Hindlimb muscle (tissue), 1 donor: ENCODE data around the gene TNRC18. TPM values are rescaled to one million over a fixed set of nuclear protein-coding genes. Genes with fewer than 3 reads are reported as not detected.
A peak's percentile ranks its signal among the peaks of the same experiment; 100 is the strongest.
"Not testable (repeated sequence)": the region's sequence is repeated elsewhere in the genome, so short reads cannot be mapped to it uniquely, and the experiment has no call there.

ENCODE experiments used
- DNase-seq: peaks from one replicate; pipeline ENCODE4 v3.0.0-alpha.2; 2013
- polyA plus RNA-seq: library from polyadenylated mRNA; unstranded; fragments of 120-200 nt; gene quantifications from one replicate; pipeline ENCODE4 v1.2.1, GENCODE V29; 2013; ENCODE audit not compliant: insufficient read length

The TNRC18 gene, protein sequence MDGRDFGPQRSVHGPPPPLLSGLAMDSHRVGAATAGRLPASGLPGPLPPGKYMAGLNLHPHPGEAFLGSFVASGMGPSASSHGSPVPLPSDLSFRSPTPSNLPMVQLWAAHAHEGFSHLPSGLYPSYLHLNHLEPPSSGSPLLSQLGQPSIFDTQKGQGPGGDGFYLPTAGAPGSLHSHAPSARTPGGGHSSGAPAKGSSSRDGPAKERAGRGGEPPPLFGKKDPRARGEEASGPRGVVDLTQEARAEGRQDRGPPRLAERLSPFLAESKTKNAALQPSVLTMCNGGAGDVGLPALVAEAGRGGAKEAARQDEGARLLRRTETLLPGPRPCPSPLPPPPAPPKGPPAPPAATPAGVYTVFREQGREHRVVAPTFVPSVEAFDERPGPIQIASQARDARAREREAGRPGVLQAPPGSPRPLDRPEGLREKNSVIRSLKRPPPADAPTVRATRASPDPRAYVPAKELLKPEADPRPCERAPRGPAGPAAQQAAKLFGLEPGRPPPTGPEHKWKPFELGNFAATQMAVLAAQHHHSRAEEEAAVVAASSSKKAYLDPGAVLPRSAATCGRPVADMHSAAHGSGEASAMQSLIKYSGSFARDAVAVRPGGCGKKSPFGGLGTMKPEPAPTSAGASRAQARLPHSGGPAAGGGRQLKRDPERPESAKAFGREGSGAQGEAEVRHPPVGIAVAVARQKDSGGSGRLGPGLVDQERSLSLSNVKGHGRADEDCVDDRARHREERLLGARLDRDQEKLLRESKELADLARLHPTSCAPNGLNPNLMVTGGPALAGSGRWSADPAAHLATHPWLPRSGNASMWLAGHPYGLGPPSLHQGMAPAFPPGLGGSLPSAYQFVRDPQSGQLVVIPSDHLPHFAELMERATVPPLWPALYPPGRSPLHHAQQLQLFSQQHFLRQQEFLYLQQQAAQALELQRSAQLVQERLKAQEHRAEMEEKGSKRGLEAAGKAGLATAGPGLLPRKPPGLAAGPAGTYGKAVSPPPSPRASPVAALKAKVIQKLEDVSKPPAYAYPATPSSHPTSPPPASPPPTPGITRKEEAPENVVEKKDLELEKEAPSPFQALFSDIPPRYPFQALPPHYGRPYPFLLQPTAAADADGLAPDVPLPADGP (N-terminal part only)
- polyA plus RNA-seq = 63.2 TPM

DNA sequence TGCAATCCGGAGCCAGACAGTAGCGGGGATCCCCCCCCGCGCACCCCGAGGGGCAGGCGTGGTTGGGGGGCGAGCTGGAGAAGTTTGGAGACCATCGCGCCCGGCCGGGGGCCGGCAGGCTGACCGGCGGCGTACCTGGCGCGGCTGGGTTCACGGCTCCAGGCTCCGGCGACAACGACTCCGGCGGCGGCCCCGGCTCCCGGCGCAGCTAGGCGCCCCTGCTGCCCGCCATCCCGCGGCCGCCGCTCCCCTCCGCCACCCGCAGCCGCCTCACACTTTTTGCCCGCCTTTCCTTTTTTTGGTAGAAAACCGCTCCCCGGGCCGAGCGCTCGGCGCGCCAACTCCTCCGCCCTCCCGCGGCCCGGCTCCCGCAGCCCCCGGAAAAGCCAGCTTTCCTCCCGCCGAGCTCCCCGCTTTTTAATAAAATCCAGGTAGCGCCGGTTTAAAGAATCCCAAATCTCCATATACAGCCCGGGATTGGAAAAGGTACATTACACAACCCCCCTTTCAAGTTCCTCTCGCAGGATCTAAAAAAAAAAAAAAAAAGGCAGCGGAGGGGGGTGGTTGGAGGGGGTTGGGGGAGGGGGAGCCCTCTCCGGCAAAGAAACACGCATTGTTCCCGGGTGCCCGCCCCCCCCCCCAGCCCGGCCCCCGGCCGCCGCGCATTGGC, at the start of gene TNRC18:
Gene TNRC18 (minus strand): TSS at position 529 of the 670 bp plus-strand sequence. CDS start 2,588 bp downstream, outside the sequence.
- peak; percentile 45 for DNase-seq

DNA sequence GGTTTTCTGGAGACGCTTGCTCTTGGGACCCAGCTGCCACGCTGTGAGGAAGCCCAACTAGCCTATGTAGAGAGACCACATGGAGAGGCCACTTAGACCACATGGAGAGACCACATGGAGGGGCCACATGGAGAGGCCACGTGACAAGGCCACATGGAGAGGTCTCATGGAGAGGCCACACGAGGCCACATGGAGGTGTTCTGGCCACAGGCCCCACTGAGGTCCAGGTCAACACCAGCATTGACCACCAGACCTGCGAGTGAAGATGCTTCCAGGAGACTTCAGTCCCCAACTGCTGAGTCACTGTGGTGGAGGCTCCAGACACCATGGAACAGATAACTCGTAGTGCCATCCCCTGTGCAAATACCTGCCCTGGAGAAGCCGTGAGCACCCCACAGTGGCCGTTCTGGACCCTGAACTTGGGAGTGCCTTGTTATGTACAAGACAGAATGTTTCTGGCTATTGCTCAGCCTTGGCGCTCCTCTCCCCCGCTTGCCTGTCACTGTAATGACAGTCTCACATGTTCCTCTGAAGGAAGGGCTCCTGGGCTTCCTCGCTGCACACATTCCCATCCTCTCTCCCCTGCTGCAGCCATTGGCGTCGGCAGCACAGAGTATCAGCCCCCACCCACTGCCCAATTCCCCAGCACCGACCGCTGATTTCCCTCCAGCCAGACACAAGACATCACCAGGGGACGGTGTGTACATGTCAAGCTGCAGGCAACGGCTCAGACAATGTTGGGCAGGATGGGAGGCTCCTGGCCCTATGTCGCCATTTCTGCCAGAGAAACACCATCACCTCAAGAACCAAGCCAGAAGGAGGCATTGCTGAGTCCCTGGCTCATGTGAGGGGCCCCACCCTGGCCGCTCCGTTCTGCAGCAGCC, 49.0 kb upstream of the TNRC18 start:
- DNase-seq = no peak

DNA sequence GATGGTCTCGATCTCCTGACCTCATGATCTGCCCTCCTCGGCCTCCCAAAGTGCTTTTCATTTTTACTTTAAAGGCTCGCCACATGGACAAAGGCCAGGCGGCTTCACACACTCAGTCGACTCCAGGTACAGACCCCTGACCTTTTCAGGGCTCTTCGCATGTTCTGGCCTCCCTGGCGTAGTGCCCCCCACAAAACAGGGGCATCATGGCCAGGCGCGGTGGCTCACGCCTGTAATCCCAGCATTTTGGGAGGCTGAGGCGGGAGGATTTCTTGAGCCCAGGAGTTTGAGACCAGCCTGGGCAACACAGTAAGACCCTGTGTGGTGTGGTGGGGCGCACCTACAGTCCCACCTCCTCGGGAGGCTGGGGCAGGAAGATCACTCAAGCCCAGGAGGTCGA, 48.0 kb upstream of the TNRC18 start:
- DNase-seq = not testable (repeated sequence)

DNA sequence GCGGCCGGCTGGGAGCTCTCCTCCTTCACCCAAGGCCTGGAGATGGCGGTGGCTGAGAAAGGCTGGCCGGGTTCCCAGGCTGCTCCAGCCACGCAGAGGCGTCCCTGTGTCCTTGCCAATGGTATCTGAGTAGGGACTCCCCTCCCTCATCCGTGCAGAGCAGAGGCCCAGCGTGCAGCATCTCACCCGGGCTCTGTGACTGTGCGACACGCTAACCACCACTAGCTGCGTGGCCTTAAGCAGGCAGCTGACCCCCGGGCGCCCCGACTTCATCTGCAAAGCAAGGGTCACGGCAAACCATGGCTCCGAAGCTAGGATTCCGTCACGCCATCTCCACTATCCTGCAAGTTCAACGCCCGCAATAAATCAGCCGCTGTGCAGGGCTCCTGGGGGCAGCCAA, 47.2 kb upstream of the TNRC18 start:
- DNase-seq = no peak

DNA sequence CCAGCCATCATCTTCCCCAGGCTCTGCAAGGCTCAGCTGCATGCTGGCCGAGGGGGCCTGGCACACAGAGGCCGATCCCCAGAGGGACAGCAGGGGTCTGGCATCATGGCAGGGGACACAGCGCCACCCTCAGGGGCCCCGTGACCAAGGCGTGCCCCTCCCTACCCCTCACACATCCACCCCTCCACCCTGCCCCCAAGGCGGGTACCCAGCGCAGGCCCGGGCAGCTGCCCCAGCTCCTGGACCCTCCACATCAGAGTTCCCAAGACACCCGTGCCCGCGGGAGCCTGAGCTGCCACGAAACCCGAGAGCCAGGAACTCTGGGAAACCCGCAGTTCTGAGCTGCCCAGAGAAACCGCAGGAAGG, 46.5 kb upstream of the TNRC18 start:
- no peak for DNase-seq

DNA sequence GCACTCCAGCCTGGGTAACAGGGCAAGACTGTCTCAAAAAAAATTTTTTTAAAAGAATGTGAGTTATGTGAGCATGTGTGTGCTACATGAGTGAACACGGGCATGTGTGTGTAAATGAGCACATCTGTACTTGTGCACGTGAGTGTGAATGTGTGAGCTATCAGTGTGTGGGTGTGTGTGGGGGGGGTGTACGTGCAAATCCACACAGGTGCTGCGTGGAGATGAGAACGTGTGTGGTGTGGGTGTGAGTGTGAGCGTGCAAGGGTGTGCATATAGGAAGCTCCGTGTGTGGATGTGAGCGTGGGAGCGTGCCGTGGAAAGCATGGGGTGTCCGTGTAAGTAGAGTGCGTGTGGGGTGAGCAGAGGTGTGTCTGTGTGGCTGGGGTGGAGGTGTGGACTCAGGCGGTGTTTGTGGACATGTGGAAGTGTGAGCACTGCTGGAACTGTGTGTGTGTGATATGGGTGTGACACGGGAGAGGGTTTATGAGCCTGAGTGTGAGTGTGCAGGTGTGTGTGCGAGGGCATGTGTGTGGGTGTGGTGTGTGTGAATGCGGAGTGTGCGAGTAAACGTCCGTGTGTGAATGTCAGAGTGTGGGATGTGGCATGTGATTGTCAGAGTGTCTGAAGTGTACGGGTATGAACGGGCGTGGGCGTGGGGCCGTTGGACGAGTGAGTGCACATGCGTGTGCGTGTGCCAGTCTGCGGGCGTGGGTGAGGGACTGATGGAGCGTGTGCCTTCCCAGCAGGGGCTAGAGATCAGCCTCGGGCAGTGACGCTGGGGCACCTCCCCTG, 45.9 kb upstream of the TNRC18 start:
- no peak for DNase-seq

DNA sequence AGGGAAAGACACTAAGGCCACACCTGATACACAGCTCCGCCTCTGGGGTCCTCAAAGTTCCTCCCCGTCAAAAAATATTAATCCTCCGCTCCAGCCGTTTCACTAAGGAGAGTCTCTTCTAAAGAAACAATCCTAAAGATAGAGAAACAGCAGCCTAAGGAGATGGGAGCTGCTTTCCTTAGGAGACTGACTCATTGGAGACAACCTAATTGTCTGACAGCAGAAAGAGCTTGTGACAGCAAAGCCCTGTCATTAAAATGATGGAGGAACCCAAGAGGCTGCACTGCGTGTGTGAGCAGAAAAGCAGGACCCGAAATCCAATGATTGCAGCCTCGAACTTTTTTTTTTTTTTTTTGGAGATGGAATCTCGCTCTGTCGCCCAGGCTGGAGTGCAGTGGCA, 44.0 kb upstream of the TNRC18 start:
- DNase-seq = no peak

DNA sequence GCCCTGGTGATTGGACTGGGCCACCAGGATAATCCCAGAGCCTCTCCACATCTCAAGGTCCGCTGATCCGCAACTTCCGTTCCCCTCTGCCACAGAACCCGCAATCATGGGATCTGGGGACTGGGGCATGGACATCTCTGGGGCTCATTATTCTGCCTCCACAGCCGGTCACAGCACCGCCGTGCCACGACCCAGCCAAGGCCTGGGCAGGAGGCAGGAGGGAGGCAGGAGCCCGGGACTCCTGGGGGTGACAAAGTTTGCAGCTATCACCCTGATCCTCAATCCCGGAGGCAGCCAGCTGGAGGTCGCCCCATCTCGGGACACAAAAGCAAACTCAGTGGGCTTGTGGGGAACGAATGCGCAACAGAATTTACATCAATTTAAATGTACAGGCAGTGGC, 42.9 kb upstream of the TNRC18 start:
- DNase-seq = no peak

DNA sequence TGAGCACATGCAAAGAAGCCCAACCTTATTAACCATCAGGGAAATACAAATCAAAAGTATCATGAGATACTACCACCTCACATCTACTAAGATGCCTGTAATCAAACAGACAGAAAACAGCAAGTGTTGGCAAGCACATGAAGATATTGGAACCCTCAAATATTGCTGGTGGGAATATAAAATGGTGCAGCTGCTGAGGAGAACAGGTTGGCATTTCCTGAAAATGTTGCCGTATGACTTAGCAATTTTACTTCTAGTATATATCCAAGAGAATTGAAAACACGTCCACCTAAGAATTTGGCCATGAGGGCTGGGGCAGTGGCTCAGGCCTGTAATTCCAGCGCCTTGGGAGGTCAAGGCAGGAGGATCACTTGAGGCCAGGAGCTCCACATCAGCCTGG, 39.4 kb upstream of the TNRC18 start:
- no peak for DNase-seq

DNA sequence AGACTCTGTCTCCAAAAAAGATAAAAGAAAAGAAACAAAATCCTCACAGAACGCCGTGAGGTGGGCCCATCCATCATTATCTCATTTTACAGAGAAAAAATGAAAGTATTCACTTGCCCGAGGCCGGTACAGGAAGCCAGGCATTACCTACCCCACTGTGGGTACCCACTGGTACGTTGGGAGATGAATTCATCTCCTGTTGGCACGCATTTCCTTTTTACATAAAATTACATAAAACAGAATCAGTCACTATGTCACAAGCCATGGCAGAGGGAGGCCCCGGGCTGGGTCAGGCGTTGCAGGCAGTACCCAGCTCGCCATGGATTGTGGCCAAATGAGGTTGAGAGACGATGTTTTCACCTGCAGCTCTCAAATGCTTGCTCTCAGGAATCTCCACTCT, 38.6 kb upstream of the TNRC18 start:
- DNase-seq = no peak

DNA sequence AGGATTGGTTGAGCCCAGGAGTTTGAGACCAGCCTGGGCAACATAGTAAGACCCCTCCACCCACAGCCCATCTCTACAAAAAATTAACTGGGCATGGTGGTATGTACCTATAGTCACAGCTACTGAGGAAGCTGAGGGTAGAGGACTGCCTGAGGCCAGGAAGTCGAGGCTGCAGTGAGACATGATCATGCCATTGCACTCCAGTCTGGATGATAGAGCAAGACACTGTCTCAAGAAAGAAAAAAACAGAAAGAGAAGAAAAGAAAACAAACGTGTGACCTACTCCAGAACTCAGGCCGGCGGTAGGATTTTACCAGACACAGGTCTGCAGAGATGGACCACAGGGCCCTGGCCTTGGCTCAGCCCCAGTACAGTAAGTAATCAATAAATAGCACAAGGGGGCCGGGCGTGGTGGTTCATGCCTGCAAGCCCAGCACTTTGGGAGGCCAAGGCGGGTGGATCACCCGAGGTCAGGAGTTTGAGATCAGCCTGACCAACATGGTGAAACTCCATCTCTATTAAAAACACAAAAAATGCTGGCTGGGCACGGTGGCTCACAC, 35.4 kb upstream of the TNRC18 start:
- DNase-seq = no peak

DNA sequence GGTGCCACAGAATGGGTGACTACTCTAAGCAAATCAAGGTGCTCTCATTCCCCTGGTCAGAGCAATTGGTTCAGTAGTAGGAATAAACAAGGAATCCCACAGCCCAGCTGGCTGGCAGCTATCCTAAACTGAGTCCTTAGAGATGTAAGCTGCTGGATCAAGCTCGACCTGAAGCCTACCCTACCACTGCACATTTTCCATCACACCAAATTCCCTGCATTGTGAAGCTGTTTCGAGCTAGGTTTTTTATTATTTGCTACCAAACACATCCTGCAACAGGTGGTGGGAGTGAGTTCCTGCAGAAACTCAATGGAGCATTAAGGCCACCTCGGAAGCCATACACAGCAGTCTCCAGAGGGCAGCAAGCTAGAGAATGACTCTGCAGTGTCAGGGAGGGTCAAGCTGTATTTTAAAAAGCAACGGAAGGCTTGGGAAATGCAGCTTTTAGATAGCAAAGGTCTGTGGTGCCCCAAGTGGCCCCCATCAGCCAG, 33.7 kb upstream of the TNRC18 start:
- DNase-seq = no peak

DNA sequence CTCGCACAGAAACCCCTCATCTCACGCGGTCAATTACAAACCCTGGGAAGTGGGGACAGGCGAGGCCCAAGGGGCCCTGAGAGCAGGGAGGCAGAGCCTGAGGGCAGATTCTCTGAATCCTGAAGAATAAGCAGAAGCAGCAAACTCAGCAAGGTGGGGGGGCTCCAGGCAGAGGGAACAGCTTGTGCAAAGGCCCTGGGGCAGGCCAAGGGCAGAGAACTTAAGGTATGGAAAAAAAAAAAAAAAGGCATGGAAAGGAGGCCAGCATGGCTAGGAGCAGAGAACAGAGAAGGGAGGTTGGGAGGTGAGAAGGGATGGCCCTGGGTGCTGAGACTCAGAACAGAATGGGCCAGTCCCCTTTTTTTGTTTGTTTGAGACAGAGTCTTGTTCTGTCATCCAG, 32.8 kb upstream of the TNRC18 start:
- DNase-seq = no peak

DNA sequence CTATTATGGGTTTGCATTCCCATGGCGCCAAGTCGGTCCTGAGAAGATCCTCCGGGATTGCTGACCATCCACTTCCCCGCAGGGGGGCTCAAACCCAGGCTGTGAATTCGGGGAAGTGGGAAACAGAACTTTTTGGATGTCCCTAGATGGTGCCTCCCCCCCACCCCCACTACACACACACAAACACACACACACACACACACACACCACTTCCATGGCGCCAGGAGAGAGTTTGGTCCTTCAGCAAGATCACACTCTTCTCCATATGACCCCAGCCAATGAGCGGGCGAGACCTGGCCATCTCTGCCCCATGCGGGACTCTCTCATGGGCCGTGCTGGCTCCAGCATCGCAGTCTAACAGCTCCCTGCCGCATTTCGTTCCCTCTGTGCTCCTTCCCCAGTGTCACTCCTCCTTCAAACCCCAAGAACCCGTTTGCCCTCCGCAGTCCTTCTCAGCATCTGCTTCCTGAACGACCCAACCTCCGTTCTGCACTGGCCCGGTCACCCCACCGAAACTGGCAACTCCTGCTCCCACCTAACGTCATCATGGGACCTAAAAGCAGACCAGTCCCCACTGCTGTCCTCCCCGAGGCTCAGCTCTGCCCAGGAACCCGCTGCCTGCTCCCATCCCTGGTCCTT, 32.1 kb upstream of the TNRC18 start:
- DNase-seq = no peak

DNA sequence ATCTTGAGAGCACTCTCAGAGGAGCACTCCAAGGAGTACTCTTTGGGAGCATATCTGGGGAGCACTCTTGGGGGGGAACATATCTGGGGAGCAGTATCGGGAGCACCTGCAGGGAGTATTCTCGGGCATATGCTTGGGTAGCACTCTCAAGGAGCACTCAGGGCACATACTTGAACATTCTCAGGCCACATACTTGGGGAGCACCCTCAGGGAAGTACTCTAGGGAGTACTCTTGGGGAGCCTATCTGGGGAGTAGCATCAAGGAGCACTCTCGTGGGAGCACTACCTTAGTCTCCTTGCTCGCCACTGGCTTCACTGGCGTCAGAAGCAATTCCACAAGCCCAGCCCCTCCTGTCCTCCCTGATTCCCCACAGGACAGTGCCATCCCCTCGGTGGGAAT, 31.5 kb upstream of the TNRC18 start:
- no peak for DNase-seq

DNA sequence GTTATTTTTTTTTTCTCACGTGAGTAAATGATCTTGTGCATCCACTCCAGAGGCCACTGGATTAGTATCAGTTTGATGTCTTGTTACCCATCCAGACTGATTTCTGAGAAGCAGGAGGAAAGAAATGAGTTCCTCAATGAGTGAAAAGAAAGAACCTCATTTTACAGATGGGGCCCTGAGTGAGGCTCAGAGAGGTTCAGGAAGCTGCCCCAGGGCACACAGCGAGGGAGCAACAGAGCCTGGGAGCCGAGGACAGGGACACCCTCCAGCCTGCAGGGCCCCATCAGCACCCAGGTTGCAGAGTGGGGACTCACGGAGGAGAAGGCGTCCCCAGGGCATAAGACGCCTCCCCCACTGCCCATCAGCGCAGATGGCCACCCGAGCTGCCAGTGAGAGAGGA, 30.9 kb upstream of the TNRC18 start:
- DNase-seq = no peak

DNA sequence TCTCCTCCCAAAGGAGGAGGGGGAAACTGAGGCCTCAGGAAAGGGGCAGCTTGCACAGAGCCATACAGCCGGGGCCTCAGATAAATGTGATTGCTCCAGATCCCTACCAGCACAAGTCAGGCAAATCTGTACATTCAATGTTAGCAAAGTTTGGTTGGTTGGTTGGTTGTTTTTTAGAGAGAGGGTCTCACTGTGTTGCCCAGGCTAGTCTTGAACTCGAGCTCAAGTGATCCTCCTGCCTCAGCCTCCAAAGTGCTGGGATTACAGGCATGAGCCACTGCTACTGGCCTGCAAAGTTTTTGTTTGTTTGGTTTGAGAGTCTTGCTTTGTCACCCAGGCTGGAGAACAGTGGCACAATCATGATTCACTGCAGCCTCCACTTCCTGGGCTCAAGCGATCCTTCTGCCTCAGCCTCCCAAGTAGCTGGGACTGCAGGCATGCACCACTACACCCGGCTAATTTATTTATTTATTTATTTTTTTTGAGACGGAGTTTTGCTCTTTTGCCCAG, 30.0 kb upstream of the TNRC18 start:
- no peak for DNase-seq

DNA sequence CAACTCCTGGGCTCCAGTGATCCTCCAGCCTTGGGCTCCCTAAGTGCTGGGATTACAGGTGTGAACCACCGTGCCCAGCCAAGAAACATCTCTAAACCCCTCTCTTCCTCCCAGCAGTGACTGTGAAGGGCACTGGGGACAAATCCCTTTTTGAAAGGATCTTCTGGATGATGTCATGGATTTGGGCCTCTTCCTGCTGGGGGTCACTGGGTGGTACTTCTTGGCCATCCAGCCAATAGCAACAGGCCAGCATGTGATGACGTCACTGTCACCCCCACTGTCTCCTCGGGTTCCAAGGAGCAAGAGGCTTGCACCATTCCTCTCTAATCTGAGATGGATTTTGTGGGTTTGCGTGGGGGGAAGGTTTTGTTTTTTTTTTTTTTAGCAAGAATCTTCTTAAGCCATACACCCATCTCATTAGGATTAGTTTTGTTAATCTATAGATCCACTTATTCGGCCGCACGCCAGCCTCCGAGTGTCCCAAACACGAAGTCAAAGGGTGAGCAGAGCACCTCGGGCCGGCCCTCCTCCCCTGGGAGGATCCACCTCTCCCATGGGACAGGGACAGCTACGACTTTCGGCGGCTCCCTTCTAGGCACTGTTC, 29.4 kb upstream of the TNRC18 start:
- DNase-seq = no peak

DNA sequence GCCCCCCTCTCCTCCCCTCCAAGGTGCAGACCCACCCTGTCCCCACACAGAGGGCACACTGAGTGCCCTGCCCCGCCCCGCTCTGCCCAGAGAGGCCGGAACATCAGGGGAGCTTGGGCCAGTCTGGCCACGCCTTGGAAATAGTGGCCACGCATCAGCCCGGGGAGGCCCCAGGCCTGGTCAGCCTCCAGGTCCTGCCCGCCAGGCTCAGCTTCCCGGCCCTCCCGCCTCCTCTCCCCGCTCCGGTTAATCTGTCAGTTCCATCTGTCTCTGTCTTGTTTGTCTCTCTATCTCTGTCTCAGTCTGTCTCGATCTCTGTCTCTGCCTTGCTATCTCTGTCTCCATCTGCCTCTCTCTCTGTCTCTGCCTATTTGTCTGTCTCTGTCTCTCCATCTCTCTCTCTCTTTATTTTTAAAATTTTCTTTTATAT, 28.9 kb upstream of the TNRC18 start:
- DNase-seq = no peak
